Measurements from ENCODE around the gene RIN3. TPM values are rescaled to one million over a fixed set of nuclear protein-coding genes. Genes with fewer than 3 reads are reported as not detected.

The RIN3 gene
- total RNA-seq, 4 donors from 2014 or later: 2.1 to 10.4 (median 7.2) TPM

DNA sequence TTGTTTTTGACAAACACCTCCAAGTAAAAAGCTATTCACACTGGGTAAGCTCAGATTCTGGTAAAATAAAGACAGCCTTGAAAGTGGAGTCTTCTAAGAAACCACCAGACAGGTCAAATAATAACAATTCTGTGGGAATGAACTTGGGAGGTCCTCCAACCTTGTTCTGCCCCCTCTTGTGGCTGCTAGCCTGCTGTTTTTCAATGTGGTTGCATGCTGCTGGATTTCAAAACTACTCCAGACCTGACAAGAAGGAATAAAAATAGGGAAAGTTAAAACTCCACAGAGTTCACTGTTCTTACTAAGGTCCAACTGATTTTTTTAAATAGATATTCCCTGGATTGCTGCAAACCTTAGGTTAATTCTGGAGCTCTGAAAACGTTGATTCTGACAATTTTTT is 32.2 kb upstream of the RIN3 start:
- Histone ChIP-seq H3K36me3 (no peaks in the 10 kb centered on the region), H3K4me3 (no peak overlapping the region), H3K27ac (no peak overlapping the region), H3K4me1 (no peaks in the 10 kb centered on the region), H3K9me3 (no peaks in the 10 kb centered on the region), H3K27me3 (no peaks in the 10 kb centered on the region)
- DNase-seq (ENCODE audit: low spot score in 2 of 2): no peak
- 46% methylated on average over 1 of the region's 1 CpG for WGBS
- no peak for TF ChIP-seq POLR2A (IDR thresholded peaks at IDR 0.05)
- TF ChIP-seq EP300 (IDR thresholded peaks at IDR 0.05): no peak
- no peak for TF ChIP-seq CTCF (IDR thresholded peaks at IDR 0.05)
- TF ChIP-seq POLR2AphosphoS5 (IDR thresholded peaks at IDR 0.05): no peak

GRCh38 chr14:92481811-92482555 is 31.6 kb upstream of the RIN3 start:
- Histone ChIP-seq H3K27ac (no peak overlapping the region), H3K36me3 (no peaks in the 10 kb centered on the region), H3K9me3 (no peaks in the 10 kb centered on the region), H3K4me1 (no peaks in the 10 kb centered on the region), H3K4me3 (no peak overlapping the region), H3K27me3 (no peaks in the 10 kb centered on the region)
- WGBS: 54% methylated on average over 1 of the region's 1 CpG
- TF ChIP-seq POLR2A (IDR thresholded peaks at IDR 0.05) (no peak), CTCF (IDR thresholded peaks at IDR 0.05) (no peak), EP300 (IDR thresholded peaks at IDR 0.05) (no peak), POLR2AphosphoS5 (IDR thresholded peaks at IDR 0.05) (no peak)
- no peak for DNase-seq (ENCODE audit: low spot score in 2 of 2)

DNA sequence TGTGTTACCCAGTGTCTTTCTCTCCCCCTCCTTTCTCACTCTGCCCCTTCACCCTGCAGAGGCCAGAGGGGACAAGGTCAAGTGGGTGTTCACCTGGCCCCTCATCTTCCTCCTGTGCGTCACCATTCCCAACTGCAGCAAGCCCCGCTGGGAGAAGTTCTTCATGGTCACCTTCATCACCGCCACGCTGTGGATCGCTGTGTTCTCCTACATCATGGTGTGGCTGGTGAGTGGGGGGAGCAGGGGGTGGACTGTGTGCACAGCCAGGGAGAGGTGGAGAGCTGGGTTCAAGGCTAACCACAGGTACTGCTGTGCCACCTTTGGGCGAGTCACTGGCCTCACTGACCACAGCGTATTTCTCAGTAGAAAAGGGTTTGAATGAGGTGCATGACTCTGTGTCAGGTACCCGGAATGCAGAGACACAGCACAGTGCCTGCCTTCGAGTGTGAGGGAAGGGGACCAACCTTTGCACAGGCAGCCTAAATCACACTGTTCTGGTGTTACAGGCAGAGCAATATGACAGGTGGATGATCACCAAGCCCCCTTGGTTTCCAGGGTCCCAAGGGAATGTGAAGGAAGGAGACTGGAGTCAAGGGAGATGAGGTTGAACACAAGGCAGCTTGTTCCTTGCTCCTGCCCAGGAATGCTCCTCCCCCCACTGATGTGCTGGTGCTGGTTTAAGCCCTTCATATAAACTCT is 30.8 kb upstream of the RIN3 start:
- Histone ChIP-seq H3K36me3 (no peaks in the 10 kb centered on the region), H3K27ac (no peak overlapping the region), H3K4me1 (no peaks in the 10 kb centered on the region), H3K4me3 (no peak overlapping the region), H3K27me3 (no peaks in the 10 kb centered on the region), H3K9me3 (no peaks in the 10 kb centered on the region)
- WGBS: 98% methylated on average over 7 of the region's 9 CpGs
- TF ChIP-seq POLR2AphosphoS5 (IDR thresholded peaks at IDR 0.05): no peak
- no peak for TF ChIP-seq CTCF (IDR thresholded peaks at IDR 0.05)
- TF ChIP-seq EP300 (IDR thresholded peaks at IDR 0.05): no peak
- no peak for TF ChIP-seq POLR2A (IDR thresholded peaks at IDR 0.05)
- DNase-seq (ENCODE audit: low spot score in 2 of 2): no peak

DNA sequence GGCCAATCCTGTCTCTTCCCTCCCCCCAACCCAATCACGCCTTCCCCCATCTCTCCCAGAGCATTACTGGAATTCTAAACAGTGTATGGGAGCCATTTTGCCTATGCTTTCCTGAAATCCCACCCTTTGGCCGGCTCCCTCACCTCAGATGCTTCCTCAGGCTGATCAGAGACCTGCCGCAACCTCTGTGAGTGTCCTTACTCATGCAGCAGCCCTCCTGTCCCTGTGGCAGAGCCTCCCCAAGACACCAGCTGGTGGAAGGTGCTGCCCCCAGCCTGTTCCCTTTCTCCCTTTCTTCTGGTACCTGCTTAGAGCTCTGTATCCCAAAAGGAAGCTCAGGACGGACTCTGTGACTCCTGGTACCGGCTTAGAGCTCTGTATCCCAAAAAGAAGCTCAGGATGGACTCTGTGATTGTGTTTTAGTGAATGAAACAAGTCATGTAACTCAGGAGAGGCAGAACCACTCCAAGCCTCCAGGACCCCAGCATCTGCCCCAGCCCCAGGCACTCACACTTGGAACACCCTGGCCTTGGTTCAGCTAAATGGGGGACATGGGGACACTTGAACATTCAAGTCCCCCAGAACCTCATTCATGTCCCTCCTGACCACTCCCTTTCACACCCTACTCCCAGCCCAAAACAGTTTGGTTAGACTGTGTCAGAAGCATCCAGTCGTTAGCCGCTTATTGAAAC is 29.3 kb upstream of the RIN3 start:
- H3K9me3 ChIP-seq: no peaks in the 10 kb centered on the region
- H3K4me1 ChIP-seq: peaks cover under 1% of the 10 kb centered on the region
- H3K27me3 ChIP-seq: no peaks in the 10 kb centered on the region
- H3K36me3 ChIP-seq: no peaks in the 10 kb centered on the region
- no peak for DNase-seq (ENCODE audit: low spot score in 2 of 2)
- 96% methylated on average over 7 of the region's 7 CpGs for WGBS
- no peak overlapping the region for H3K4me3 ChIP-seq
- no peak overlapping the region for H3K27ac ChIP-seq
- TF ChIP-seq POLR2A (IDR thresholded peaks at IDR 0.05) (no peak), POLR2AphosphoS5 (IDR thresholded peaks at IDR 0.05) (no peak), CTCF (IDR thresholded peaks at IDR 0.05) (no peak), EP300 (IDR thresholded peaks at IDR 0.05) (no peak)

GRCh38 chr14:92486881-92487280 is 26.7 kb upstream of the RIN3 start:
- DNase-seq (ENCODE audit: low spot score in 2 of 2): no peak

More at GRCh38 chr14:92486881-92487280, 26.7 kb upstream of the RIN3 start:
- 89% methylated on average over 4 of the region's 4 CpGs for WGBS
- Histone ChIP-seq H3K36me3 (no peaks in the 10 kb centered on the region), H3K4me3 (no peak overlapping the region), H3K27ac (no peak overlapping the region), H3K27me3 (no peaks in the 10 kb centered on the region), H3K4me1 (peaks cover 3% of the 10 kb centered on the region), H3K9me3 (no peaks in the 10 kb centered on the region)
- TF ChIP-seq POLR2AphosphoS5 (IDR thresholded peaks at IDR 0.05): no peak
- no peak for TF ChIP-seq POLR2A (IDR thresholded peaks at IDR 0.05)
- no peak for TF ChIP-seq CTCF (IDR thresholded peaks at IDR 0.05)

Data from suprapubic skin (tissue), 4 donors.